HG03469 (cell line): ENCODE results near the gene LAP3.
A peak's percentile ranks its signal among the peaks of the same experiment; 100 is the strongest.
"Not testable (repeated sequence)": the region's sequence is repeated elsewhere in the genome, so short reads cannot be mapped to it uniquely, and the experiment has no call there.

Experiments used
- ATAC-seq: cut with Tn5 transposase; IDR thresholded peaks from one replicate; pipeline ENCODE4 v1.9.1; 2021; ENCODE audit warnings: mild to moderate bottlenecking, moderate library complexity, moderate number of reproducible peaks; ENCODE audit not compliant: unreplicated experiment

LAP3 gene

GRCh38 chr4:17576932-17577664 is at the start of gene LAP3:
Gene LAP3 (plus strand): TSS chr4:17577198. CDS start chr4:17577466, 268 bp downstream.
- peak; percentile 79 for ATAC-seq

- no peak for ATAC-seq
Measured at GRCh38 chr4:17528551-17529165, 48.3 kb upstream of the LAP3 start.

GRCh38 chr4:17531538-17532285 is 45.3 kb upstream of the LAP3 start:
- ATAC-seq = no peak

- no peak for ATAC-seq
Measured at GRCh38 chr4:17534705-17535104, 42.3 kb upstream of the LAP3 start.

- ATAC-seq = no peak
Measured at GRCh38 chr4:17535242-17535641, 41.8 kb upstream of the LAP3 start.

- no peak for ATAC-seq
Measured at GRCh38 chr4:17535906-17536305, 41.1 kb upstream of the LAP3 start.

GRCh38 chr4:17537060-17537459 is 39.9 kb upstream of the LAP3 start:
- not testable (repeated sequence) for ATAC-seq

GRCh38 chr4:17544205-17544604 is 32.8 kb upstream of the LAP3 start:
- no peak for ATAC-seq

- ATAC-seq = no peak
Measured at GRCh38 chr4:17544831-17545234, 32.2 kb upstream of the LAP3 start.

GRCh38 chr4:17545374-17546140 is 31.4 kb upstream of the LAP3 start:
- no peak for ATAC-seq

GRCh38 chr4:17546222-17546621 is 30.8 kb upstream of the LAP3 start:
- no peak for ATAC-seq

GRCh38 chr4:17546678-17547077 is 30.3 kb upstream of the LAP3 start:
- ATAC-seq = no peak

- no peak for ATAC-seq
Measured at GRCh38 chr4:17550549-17550948, 26.4 kb upstream of the LAP3 start.

- ATAC-seq = no peak
Measured at GRCh38 chr4:17552427-17552826, 24.6 kb upstream of the LAP3 start.

- ATAC-seq = no peak
Measured at GRCh38 chr4:17554568-17554967, 22.4 kb upstream of the LAP3 start.

GRCh38 chr4:17556498-17556897 is 20.5 kb upstream of the LAP3 start:
- ATAC-seq = no peak

GRCh38 chr4:17557880-17558279 is 19.1 kb upstream of the LAP3 start:
- ATAC-seq = no peak

- no peak for ATAC-seq
Measured at GRCh38 chr4:17558941-17559708, 17.9 kb upstream of the LAP3 start.

- no peak for ATAC-seq
Measured at GRCh38 chr4:17559709-17560048, 17.3 kb upstream of the LAP3 start.

GRCh38 chr4:17560065-17560673 is 16.8 kb upstream of the LAP3 start:
- no peak for ATAC-seq
